ENCODE results near the gene TMEM132E.

- TF ChIP-seq CTCF (IDR thresholded peaks at IDR 0.05) (no peak), POLR2A (IDR thresholded peaks at IDR 0.05) (no peak), POLR2AphosphoS5 (IDR thresholded peaks at IDR 0.05; ENCODE audit: insufficient read depth in 1 of 2, low read depth in 1 of 2) (no peak)
These were observed 17.0 kb upstream of the TMEM132E start for GRCh38 chr17:34562387-34562786.

All from vagina (tissue), 2 donors.